Muscle layer of duodenum (tissue), 2 donors: Measurements from ENCODE around the gene MFRP.

Experiments used
- H3K27ac ChIP-seq: one replicate; pipeline ENCODE4 v1.7.0; 2013; ENCODE audit warnings: mild to moderate bottlenecking, low read length
- H3K27me3 ChIP-seq: one replicate; pipeline ENCODE4 v1.7.0; 2013; ENCODE audit warnings: low read depth, mild to moderate bottlenecking, control low read depth, low read length
- H3K36me3 ChIP-seq, 2 donors: one replicate each; pipeline ENCODE4 v1.7.0; 2013; ENCODE audit warnings: low read length in 2 of 2, control low read depth in 1 of 2, mild to moderate bottlenecking in 1 of 2; ENCODE audit not compliant: insufficient read depth in 2 of 2, control insufficient read depth in 1 of 2
- H3K4me1 ChIP-seq, 2 donors: one replicate each; pipeline ENCODE4 v1.7.0; 2013; ENCODE audit warnings: low read length in 2 of 2, mild to moderate bottlenecking in 2 of 2, control low read depth in 1 of 2, moderate library complexity in 1 of 2; ENCODE audit not compliant: insufficient read depth in 2 of 2, control insufficient read depth in 1 of 2
- H3K4me3 ChIP-seq, 2 donors: one replicate each; pipeline ENCODE4 v1.7.0; 2013; ENCODE audit warnings: low read length in 2 of 2, low read depth in 1 of 2, mild to moderate bottlenecking in 1 of 2
- H3K9me3 ChIP-seq, 2 donors: one replicate each; pipeline ENCODE4 v1.7.0; 2013; ENCODE audit warnings: low read length in 2 of 2, control low read depth in 1 of 2, mild to moderate bottlenecking in 1 of 2; ENCODE audit not compliant: control insufficient read depth in 1 of 2
- donor health status: healthy.

MFRP gene

GRCh38 chr11:119329320-119329719 is 17.2 kb downstream of the MFRP start:
- Histone ChIP-seq H3K4me1 (no peaks in the 10 kb centered on the region), H3K4me3 (no peak overlapping the region), H3K9me3 (no peaks in the 10 kb centered on the region), H3K27me3 (no peaks in the 10 kb centered on the region), H3K27ac (no peak overlapping the region), H3K36me3 (no peaks in the 10 kb centered on the region)

GRCh38 chr11:119324189-119324588 is 22.3 kb downstream of the MFRP start:
- Histone ChIP-seq H3K27ac (no peak overlapping the region), H3K9me3 (no peaks in the 10 kb centered on the region), H3K4me3 (no peak overlapping the region), H3K27me3 (peaks cover 4% of the 10 kb centered on the region), H3K4me1 (peaks cover 9 to 25% of the 10 kb centered on the region in 2 donors), H3K36me3 (no peaks in the 10 kb centered on the region)

GRCh38 chr11:119323532-119324033 is 22.9 kb downstream of the MFRP start:
- Histone ChIP-seq H3K4me1 (peaks cover 9 to 30% of the 10 kb centered on the region in 2 donors), H3K4me3 (no peak overlapping the region), H3K36me3 (no peaks in the 10 kb centered on the region), H3K27ac (no peak overlapping the region), H3K9me3 (no peaks in the 10 kb centered on the region), H3K27me3 (peaks cover 7% of the 10 kb centered on the region)

GRCh38 chr11:119322921-119323531 is 23.5 kb downstream of the MFRP start:
- H3K9me3 ChIP-seq, result no peaks in the 10 kb centered on the region

GRCh38 chr11:119322360-119322739 is 24.2 kb downstream of the MFRP start:
- H3K4me1 ChIP-seq, result peaks cover 13 to 41% of the 10 kb centered on the region in 2 donors
- peak overlapping the region in 1 of 2 donors; percentile 21 for H3K4me3 ChIP-seq
- H3K27ac ChIP-seq, result peak overlapping the region; percentile 45
- H3K9me3 ChIP-seq, result no peaks in the 10 kb centered on the region
- H3K27me3 ChIP-seq, result peaks cover 8% of the 10 kb centered on the region
- H3K36me3 ChIP-seq, result no peaks in the 10 kb centered on the region

More at GRCh38 chr11:119322921-119323531, 23.5 kb downstream of the MFRP start:
- Histone ChIP-seq H3K4me3 (no peak overlapping the region), H3K36me3 (no peaks in the 10 kb centered on the region), H3K27me3 (peaks cover 8% of the 10 kb centered on the region), H3K4me1 (peaks cover 11 to 35% of the 10 kb centered on the region in 2 donors), H3K27ac (no peak overlapping the region)

- Histone ChIP-seq H3K36me3 (no peaks in the 10 kb centered on the region), H3K27me3 (peaks cover 13% of the 10 kb centered on the region), H3K4me3 (peak overlapping the region; percentile 63 to 68), H3K27ac (peak overlapping the region; percentile 94), H3K9me3 (no peaks in the 10 kb centered on the region), H3K4me1 (peaks cover 13 to 50% of the 10 kb centered on the region in 2 donors)
Observed at GRCh38 chr11:119320776-119321524, 25.6 kb downstream of the MFRP start.

- Histone ChIP-seq H3K9me3 (no peaks in the 10 kb centered on the region), H3K4me1 (peaks cover 13 to 50% of the 10 kb centered on the region in 2 donors), H3K36me3 (no peaks in the 10 kb centered on the region), H3K27ac (peak overlapping the region; percentile 94), H3K27me3 (peaks cover 20% of the 10 kb centered on the region), H3K4me3 (peak overlapping the region; percentile 63 to 68)
Observed at GRCh38 chr11:119320240-119320775, 26.2 kb downstream of the MFRP start.

- peak overlapping the region in 1 of 2 donors; percentile 15 for H3K4me3 ChIP-seq
- peaks cover 21% of the 10 kb centered on the region for H3K27me3 ChIP-seq
- peaks cover 13 to 51% of the 10 kb centered on the region in 2 donors for H3K4me1 ChIP-seq
- H3K36me3 ChIP-seq, result peaks cover 0 to 1% of the 10 kb centered on the region in 2 donors
- H3K27ac ChIP-seq, result peak overlapping the region; percentile 94
- H3K9me3 ChIP-seq, result no peaks in the 10 kb centered on the region
Observed at GRCh38 chr11:119319700-119320239, 26.7 kb downstream of the MFRP start.

GRCh38 chr11:119319136-119319699 is 27.3 kb downstream of the MFRP start:
- H3K9me3 ChIP-seq, result no peaks in the 10 kb centered on the region
- H3K4me1 ChIP-seq, result peaks cover 13 to 57% of the 10 kb centered on the region in 2 donors
- peak overlapping the region; percentile 94 for H3K27ac ChIP-seq
- peak overlapping the region in 1 of 2 donors; percentile 15 for H3K4me3 ChIP-seq
- H3K27me3 ChIP-seq, result peaks cover 21% of the 10 kb centered on the region
- peaks cover 0 to 7% of the 10 kb centered on the region in 2 donors for H3K36me3 ChIP-seq

- Histone ChIP-seq H3K9me3 (no peaks in the 10 kb centered on the region), H3K27ac (peak overlapping the region; percentile 94), H3K27me3 (peaks cover 21% of the 10 kb centered on the region), H3K4me1 (peaks cover 13 to 64% of the 10 kb centered on the region in 2 donors), H3K4me3 (peak overlapping the region; percentile 30 to 42), H3K36me3 (peaks cover 0 to 10% of the 10 kb centered on the region in 2 donors)
Observed at GRCh38 chr11:119318240-119319135, 28.0 kb downstream of the MFRP start.
